Neural cell (in vitro differentiated cells): ENCODE measurements around the gene SNX30. TPM values are rescaled to one million over a fixed set of nuclear protein-coding genes. Genes with fewer than 3 reads are reported as not detected.

Source experiments
- H2AFZ ChIP-seq: fragments of 200-600, 300-800 bp; sonication (generic), shearing (Covaris generic); 2 replicates; pipeline ENCODE4 v1.6.0; 2014; ENCODE audit warnings: low read depth, mild to moderate bottlenecking, antibody characterized with exemption, low read length, moderate library complexity
- H3F3A ChIP-seq: fragments of 200-600 bp; shearing (Covaris generic); 2 replicates; pipeline ENCODE4 v1.6.1; 2016; ENCODE audit warnings: mild to moderate bottlenecking, moderate library complexity, mixed read lengths, antibody characterized with exemption, low read length; ENCODE audit not compliant: insufficient read depth, poor library complexity, severe bottlenecking
- H3K27ac ChIP-seq: fragments of 200-600, 300-800 bp; sonication (generic), shearing (Covaris generic); 2 replicates; pipeline ENCODE4 v1.5.1; 2014; ENCODE audit warnings: mild to moderate bottlenecking, low read length, moderate library complexity
- H3K27me3 ChIP-seq: fragments of 300-800, 200-600 bp; sonication (generic), shearing (Covaris generic); 2 replicates; pipeline ENCODE4 v1.6.0; 2014; ENCODE audit warnings: mild to moderate bottlenecking, low read depth, low read length, moderate library complexity; ENCODE audit not compliant: insufficient read depth
- H3K36me3 ChIP-seq: fragments of 300-800, 200-600 bp; sonication (generic), shearing (Covaris generic); 2 replicates; pipeline ENCODE4 v1.5.1; 2014; ENCODE audit warnings: mild to moderate bottlenecking, antibody characterized with exemption, low read length, moderate library complexity; ENCODE audit not compliant: insufficient read depth
- H3K4me2 ChIP-seq: fragments of 300-800, 200-600 bp; sonication (generic), shearing (Covaris generic); 2 replicates; pipeline ENCODE4 v1.6.0; 2014; ENCODE audit warnings: mild to moderate bottlenecking, low read length
- H3K4me3 ChIP-seq: fragments of 300-800, 200-600 bp; sonication (generic), shearing (Covaris generic); 2 replicates; pipeline ENCODE4 v1.5.1; 2014; ENCODE audit warnings: mild to moderate bottlenecking, low read length, moderate library complexity
- H3K79me2 ChIP-seq: fragments of 200-600 bp; shearing (Covaris generic); replicated peaks from 2 replicates; pipeline ENCODE4 v1.6.0; 2014; ENCODE audit warnings: mild to moderate bottlenecking, low read length, moderate library complexity; ENCODE audit not compliant: insufficient read depth
- H3K9ac ChIP-seq: fragments of 300-800, 200-600 bp; sonication (generic), shearing (Covaris generic); 2 replicates; pipeline ENCODE4 v1.6.1; 2016; ENCODE audit warnings: mild to moderate bottlenecking, low read length, mixed read lengths
- H3K9me2 ChIP-seq: fragments of 200-600 bp; shearing (Covaris generic); 2 replicates; pipeline ENCODE4 v1.6.1; 2016; ENCODE audit warnings: mild to moderate bottlenecking, low read length, mixed read lengths; ENCODE audit not compliant: insufficient read depth
- H3K9me3 ChIP-seq: fragments of 200-600, 300-800 bp; sonication (generic), shearing (Covaris generic); 2 replicates; pipeline ENCODE4 v1.6.1; 2016; ENCODE audit warnings: mild to moderate bottlenecking, mixed run types, low read length, moderate library complexity, mixed read lengths
- H4K20me1 ChIP-seq: fragments of 200-600 bp; shearing (Covaris generic); 2 replicates; pipeline ENCODE4 v1.6.1; 2016; ENCODE audit warnings: mild to moderate bottlenecking, mixed run types; ENCODE audit not compliant: insufficient read depth
- CTCF ChIP-seq: fragments of 450-650 bp; IDR thresholded peaks from 2 replicates; pipeline ENCODE4 v1.5.1; 2014; ENCODE audit warnings: antibody characterized with exemption, mild to moderate bottlenecking, moderate library complexity; ENCODE audit not compliant: poor library complexity, severe bottlenecking
- EP300 ChIP-seq: fragments of 450-650 bp; conservative IDR thresholded peaks from 2 replicates; pipeline ENCODE4 v1.6.1; 2014; ENCODE audit warnings: antibody characterized with exemption, mild to moderate bottlenecking, moderate library complexity; ENCODE audit not compliant: poor library complexity, severe bottlenecking
- EZH2 ChIP-seq: fragments of 200-600, 300-800 bp; shearing (Covaris generic), sonication (generic); IDR thresholded peaks from 2 replicates; pipeline ENCODE4 v1.6.1; 2014; ENCODE audit warnings: antibody characterized with exemption, low read length, borderline replicate concordance, mild to moderate bottlenecking; ENCODE audit not compliant: insufficient read depth, poor library complexity, severe bottlenecking
- MXI1 ChIP-seq: fragments of 450-650 bp; conservative IDR thresholded peaks from 2 replicates; pipeline ENCODE4 v1.6.1; 2014; ENCODE audit warnings: antibody characterized with exemption, mild to moderate bottlenecking; ENCODE audit not compliant: poor library complexity, severe bottlenecking
- RAD21 ChIP-seq: fragments of 450-650 bp; conservative IDR thresholded peaks from 2 replicates; pipeline ENCODE4 v1.6.1; 2014; ENCODE audit warnings: antibody characterized with exemption, mild to moderate bottlenecking, moderate library complexity
- REST ChIP-seq: IDR thresholded peaks from 2 replicates; pipeline ENCODE4 v1.6.1; 2012; ENCODE audit warnings: borderline replicate concordance
- TAF1 ChIP-seq: IDR thresholded peaks from 2 replicates; pipeline ENCODE4 v1.6.1; 2012; ENCODE audit warnings: low read depth
- polyA plus RNA-seq: library from polyadenylated mRNA; depleted of rRNA; stranded (reverse); fragments of >200 nt; gene quantifications from 2 replicates; pipeline ENCODE4 v1.2.3, GENCODE V29; 2014

SNX30 gene
- polyA plus RNA-seq, 1 donor from 2014 or later, result 30.0 TPM

- no peaks in the 10 kb centered on the region for H3F3A ChIP-seq
- H4K20me1 ChIP-seq, result no peaks in the 10 kb centered on the region
- no peaks in the 10 kb centered on the region for H3K79me2 ChIP-seq
- no peaks in the 10 kb centered on the region for H3K9me2 ChIP-seq
- H3K4me3 ChIP-seq, result no peak overlapping the region
- H3K36me3 ChIP-seq, result peaks cover 4% of the 10 kb centered on the region
- no peak overlapping the region for H3K9ac ChIP-seq
- H3K27me3 ChIP-seq, result no peaks in the 10 kb centered on the region
- TF ChIP-seq REST (no peak), RAD21 (no peak), CTCF (no peak)
- no peak overlapping the region for H3K27ac ChIP-seq
- H2AFZ ChIP-seq, result no peak overlapping the region
- no peak overlapping the region for H3K4me2 ChIP-seq
- H3K9me3 ChIP-seq, result no peaks in the 10 kb centered on the region
These were observed 130.1 kb downstream of the SNX30 start for GRCh38 chr9:112880650-112881049.

GRCh38 chr9:112881331-112881730 is 130.8 kb downstream of the SNX30 start:
- Histone ChIP-seq H3K4me2 (no peak overlapping the region), H2AFZ (no peak overlapping the region), H3K4me3 (no peak overlapping the region), H3K9me2 (no peaks in the 10 kb centered on the region), H3K27ac (no peak overlapping the region), H3K27me3 (no peaks in the 10 kb centered on the region), H3F3A (no peaks in the 10 kb centered on the region), H3K9me3 (no peaks in the 10 kb centered on the region), H3K9ac (no peak overlapping the region), H3K79me2 (no peaks in the 10 kb centered on the region), H3K36me3 (peaks cover 4% of the 10 kb centered on the region), H4K20me1 (no peaks in the 10 kb centered on the region)
- no peak for TF ChIP-seq EZH2
- no peak for TF ChIP-seq CTCF
- TF ChIP-seq MXI1, result no peak
- TF ChIP-seq EP300, result no peak
- no peak for TF ChIP-seq REST
- no peak for TF ChIP-seq TAF1
